Stimulated activated CD4-positive, alpha-beta T cell treated with anti-CD3 and anti-CD28 coated beads, Interleukin-2, amount 100 ng/mL, for 48 hours (primary cell): Measurements from ENCODE around the gene KIFC1.
A peak's percentile ranks its signal among the peaks of the same experiment; 100 is the strongest.
"Not testable (repeated sequence)": the region's sequence is repeated elsewhere in the genome, so short reads cannot be mapped to it uniquely, and the experiment has no call there.

ENCODE experiments used
- DNase-seq, 2 donors: peaks; one replicate each; pipeline ENCODE4 v3.0.0-alpha.2; 2020

KIFC1 gene

GRCh38 chr6:33391278-33391921 lies at the start of gene KIFC1:
Gene KIFC1 (plus strand): TSS chr6:33391823. CDS start chr6:33391986, 163 bp downstream.
- peak; percentile 99 to 100 for DNase-seq

DNA sequence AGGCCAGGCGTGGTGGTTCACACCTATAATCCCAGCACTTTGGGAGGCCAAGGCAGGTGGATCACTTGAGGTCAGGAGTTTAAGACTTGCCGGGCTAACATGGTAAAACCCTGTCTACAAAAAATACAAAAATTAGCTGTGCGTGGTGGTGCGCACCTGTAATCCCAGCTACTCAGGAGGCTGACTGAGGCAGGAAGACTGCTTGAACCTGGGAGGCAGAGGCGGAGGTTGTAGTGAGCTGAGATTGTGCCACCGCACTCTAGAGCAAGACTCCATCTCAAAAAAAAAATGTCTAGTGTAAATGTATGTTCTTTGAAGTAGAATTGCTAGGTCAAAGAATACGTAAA lies 48.0 kb upstream of the KIFC1 start:
- not testable (repeated sequence) for DNase-seq

- DNase-seq: no peak
Observed at GRCh38 chr6:33343953-33344611, 47.5 kb upstream of the KIFC1 start.

- peak; percentile 45 for DNase-seq
Observed at GRCh38 chr6:33344701-33345697, 46.6 kb upstream of the KIFC1 start.

DNA sequence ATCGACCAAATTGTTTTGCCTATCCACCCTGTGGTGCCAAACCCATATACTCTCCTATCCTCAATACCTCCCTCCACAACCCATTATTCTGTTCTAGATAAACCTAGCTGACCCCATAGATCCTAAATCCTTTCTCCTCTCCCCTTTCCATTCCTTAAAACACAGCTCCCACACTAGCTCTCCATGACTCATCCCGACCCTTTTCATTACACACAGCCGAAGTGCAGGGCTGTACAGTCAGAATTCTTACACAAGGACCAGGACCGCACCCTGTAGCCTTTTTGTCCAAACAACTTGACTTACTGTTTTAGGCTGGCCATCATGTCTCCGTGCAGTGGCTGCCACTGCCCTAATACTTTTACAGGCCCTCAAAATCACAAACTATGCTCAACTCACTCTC lies 44.7 kb upstream of the KIFC1 start:
- DNase-seq: not testable (repeated sequence)

- DNase-seq: no peak
Observed at GRCh38 chr6:33347816-33348215, 43.8 kb upstream of the KIFC1 start.

DNA sequence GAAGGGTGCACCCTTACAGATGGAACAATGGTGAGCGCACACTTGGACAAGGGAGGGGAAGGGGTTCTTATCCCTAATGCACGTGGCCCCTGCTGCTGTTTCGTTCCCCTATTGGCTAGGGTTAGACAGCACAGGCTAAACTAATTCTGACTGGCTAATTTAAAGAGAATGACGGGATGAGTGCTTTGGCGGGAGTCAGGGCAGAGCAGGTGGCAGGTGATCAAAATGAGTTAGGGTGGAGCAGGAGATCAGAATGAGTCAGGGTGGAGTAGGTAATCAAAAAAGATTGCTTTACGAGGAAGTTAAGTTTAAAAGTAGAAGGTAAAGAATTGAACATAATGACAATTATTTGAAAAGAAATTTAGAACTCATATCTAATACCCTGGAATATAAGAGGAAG lies 35.8 kb upstream of the KIFC1 start:
- not testable (repeated sequence) for DNase-seq

DNA sequence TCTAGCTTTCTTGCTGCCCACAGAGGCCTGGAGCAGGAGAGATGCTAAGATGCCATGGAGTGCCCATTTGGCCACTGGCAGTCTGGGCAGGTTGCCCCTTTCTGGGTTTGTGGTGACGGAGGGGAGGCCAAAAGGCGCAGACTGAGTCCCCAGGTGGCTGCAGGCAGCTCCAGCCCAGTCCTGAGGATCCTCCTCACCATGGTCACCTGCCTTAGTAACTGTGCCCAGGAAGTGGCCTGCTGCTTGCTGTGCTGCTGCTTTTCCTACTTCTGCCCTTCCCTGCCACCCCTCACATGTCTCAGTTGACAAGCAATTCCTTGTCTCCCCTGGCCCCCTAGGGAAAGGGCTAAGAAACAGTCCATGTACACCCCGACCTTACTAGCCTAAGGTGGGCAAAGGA lies 35.3 kb upstream of the KIFC1 start:
- DNase-seq: no peak

DNA sequence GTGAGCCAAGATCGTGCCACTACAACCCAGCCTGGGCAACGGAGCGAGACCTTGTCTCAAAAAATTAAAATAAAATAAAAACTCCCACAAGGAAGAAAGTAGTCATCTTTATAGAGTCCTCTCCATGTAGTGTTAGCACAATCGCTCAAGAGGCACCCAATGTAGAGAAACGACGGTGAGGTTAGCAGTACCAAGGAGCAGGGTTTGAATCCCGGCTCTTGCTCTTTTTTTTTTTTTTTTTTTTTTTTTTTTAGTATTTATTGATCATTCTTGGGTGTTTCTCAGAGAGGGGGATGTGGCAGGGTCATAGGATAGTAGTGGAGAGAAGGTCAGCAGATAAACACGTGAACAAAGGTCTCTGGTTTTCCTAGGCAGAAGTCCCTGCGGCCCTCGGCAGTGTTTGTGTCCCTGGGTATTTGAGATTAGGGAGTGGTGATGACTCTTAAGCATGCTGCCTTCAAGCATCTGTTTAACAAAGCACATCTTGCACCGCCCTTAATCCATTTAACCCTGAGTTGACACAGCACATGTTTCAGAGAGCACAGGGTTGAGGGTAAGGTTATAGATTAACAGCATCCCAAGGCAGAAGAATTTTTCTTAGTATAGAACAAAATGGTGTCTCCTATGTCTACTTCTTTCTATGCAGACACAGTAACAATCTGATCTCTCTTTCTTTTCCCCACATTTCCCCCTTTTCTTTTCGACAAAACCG lies 34.3 kb upstream of the KIFC1 start:
- not testable (repeated sequence) for DNase-seq

- no peak for DNase-seq
Observed at GRCh38 chr6:33359331-33359730, 32.3 kb upstream of the KIFC1 start.

DNA sequence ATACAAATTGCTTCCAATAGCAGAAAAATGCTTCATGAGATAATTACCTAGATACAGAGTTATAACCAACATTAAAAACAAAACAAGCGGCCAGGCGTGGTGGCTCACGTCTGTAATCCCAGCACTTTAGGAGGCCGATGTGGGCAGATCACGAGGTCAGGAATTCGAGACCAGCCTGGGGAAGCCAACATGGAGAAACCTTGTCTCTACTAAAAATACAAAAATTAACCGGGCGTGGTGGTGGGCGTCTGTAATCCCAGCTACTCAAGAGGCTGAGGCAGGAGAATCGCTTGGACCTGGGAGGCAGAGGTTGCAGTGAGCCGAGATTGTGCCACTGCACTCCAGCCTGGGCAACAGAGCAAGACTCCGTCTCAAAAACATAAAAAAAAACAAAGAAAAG lies 28.1 kb upstream of the KIFC1 start:
- not testable (repeated sequence) for DNase-seq

- DNase-seq: not testable (repeated sequence)
Observed at GRCh38 chr6:33364475-33365205, 27.0 kb upstream of the KIFC1 start.

GRCh38 chr6:33365206-33365971 lies 26.2 kb upstream of the KIFC1 start:
- not testable (repeated sequence) for DNase-seq

DNA sequence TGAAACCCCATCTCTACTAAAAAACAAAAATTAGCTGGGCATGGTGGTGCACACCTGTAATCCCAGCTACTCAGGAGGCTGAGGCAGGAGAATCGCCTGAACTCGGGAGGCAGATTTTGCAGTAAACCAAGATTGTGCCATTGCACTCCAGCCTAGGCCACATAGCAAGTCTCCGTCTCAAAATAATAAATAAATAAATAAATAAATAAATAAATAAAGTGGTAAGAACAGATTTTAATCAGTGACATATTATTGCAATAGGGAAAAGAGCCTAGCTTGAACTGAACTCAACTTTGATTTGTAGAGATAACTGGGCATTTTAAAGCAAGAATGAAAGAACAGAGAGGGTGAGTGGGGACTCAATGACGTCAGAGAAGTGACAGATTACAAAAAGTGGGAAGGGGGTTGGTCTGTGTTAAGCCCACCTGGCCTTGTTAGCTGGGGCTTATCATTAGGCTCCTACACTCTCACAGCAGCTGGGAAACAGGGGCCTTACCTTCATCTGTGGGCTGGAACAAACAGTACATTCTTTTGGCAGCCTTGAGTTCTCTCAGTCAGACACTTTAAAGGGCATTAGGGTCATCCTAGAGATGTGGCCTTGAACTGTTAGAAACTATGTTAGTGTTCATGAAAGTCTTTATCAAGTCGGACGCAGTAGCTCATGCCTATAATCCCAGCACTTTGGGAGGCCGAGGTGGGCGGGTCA lies 24.5 kb upstream of the KIFC1 start:
- no peak for DNase-seq

GRCh38 chr6:33367715-33368025 lies 24.0 kb upstream of the KIFC1 start:
- not testable (repeated sequence) for DNase-seq

DNA sequence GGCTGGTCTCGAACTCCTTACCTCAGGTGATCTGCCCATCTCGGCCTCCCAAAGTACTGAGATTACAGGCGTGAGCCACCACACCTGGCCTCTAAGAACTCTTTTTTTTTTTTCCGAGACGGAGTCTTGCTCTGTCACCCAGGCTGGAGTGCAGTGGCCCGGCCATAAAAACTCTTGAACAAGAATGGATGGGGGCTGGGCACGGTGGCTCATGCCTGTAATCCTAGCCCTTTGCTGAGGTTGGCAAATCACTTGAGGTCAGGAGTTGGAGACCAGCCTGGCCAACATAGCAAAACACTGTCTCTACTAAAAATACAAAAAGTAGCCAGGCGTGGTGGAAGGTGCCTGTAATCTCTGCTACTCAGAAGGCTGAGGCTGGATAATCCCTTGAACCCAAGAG lies 19.7 kb upstream of the KIFC1 start:
- DNase-seq: not testable (repeated sequence)

DNA sequence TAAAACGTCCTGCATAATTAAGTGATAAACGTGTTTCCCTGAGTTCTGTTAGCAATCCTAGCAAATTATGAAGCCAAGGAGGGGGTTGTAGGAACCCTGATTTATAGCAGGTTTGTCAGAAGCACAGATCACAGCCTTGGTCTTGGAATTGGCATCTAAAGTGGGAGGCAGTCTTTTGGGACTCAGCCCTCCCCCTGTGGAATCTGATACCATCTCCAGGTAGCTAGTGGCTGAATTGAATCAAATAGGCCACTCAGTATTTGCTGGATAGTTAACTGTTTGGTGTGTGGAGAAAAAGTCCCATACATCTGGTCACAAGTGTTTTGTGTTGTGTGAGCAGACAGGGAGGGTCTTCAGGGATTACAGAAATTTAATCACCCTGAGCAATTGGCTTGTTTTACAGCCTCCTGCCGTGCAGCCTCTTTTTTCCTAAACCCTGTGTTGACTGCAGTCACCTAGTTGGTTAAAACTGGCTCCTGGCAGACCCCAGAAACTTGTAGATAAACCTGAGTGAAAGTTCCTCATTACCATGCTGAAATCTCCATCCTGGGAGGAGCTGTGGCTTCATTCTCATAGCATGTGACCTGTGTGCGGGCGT lies 19.0 kb upstream of the KIFC1 start:
- DNase-seq: no peak

- DNase-seq: no peak
Observed at GRCh38 chr6:33373960-33374910, 17.4 kb upstream of the KIFC1 start.

- no peak for DNase-seq
Observed at GRCh38 chr6:33375143-33375671, 16.4 kb upstream of the KIFC1 start.
